ENCODE data around the gene C4orf51. TPM values are rescaled to one million over a fixed set of nuclear protein-coding genes. Genes with fewer than 3 reads are reported as not detected.

Gene C4orf51
- total and polyA plus RNA-seq, 12 donors, result not detected

- Histone ChIP-seq H3K27me3 (no peaks in the 10 kb centered on the region), H3K9me3 (replicated peaks in 1 of 3) (no peaks in the 10 kb centered on the region), H3K4me1 (replicated peaks in 1 of 2) (no peaks in the 10 kb centered on the region), H3K27ac (no peak overlapping the region), H3K36me3 (replicated peaks in 1 of 2) (peaks cover 0 to 41% of the 10 kb centered on the region in 2 donors), H3K4me3 (no peak overlapping the region)
- DNase-seq, result no peak
- intact Hi-C loops (cut with DNase I), result no loop called here
- TF ChIP-seq CTCF (IDR thresholded peaks at IDR 0.05) (no peak), POLR2A (IDR thresholded peaks at IDR 0.05) (no peak)
- WGBS, 4 donors, result 93 to 97% (median 96%) methylated on average over 16 to 49 of the region's 49 CpGs
Measured at GRCh38 chr4:145760961-145761929, 81.3 kb downstream of the C4orf51 start.

GRCh38 chr4:145762719-145763118 lies 82.8 kb downstream of the C4orf51 start:
- intact Hi-C loops (cut with DNase I), result no loop called here
- DNase-seq, result no peak
- no peaks in the 10 kb centered on the region for H3K27me3 ChIP-seq
- peaks cover 0 to 41% of the 10 kb centered on the region in 2 donors for H3K36me3 ChIP-seq (replicated peaks in 1 of 2)
- no peaks in the 10 kb centered on the region for H3K4me1 ChIP-seq (replicated peaks in 1 of 2)
- no peaks in the 10 kb centered on the region for H3K9me3 ChIP-seq (replicated peaks in 1 of 3)
- no peak overlapping the region for H3K4me3 ChIP-seq
- WGBS, 4 donors, result 89 to 98% (median 95%) methylated on average over 2 to 8 of the region's 8 CpGs
- no peak overlapping the region for H3K27ac ChIP-seq
- TF ChIP-seq POLR2A (IDR thresholded peaks at IDR 0.05) (no peak), CTCF (IDR thresholded peaks at IDR 0.05) (no peak)

GRCh38 chr4:145763399-145763798 lies 83.5 kb downstream of the C4orf51 start:
- H3K4me3 ChIP-seq, result no peak overlapping the region

More at GRCh38 chr4:145763399-145763798, 83.5 kb downstream of the C4orf51 start:
- H3K4me1 ChIP-seq (replicated peaks in 1 of 2), result no peaks in the 10 kb centered on the region
- no peaks in the 10 kb centered on the region for H3K27me3 ChIP-seq
- no peak for DNase-seq
- H3K36me3 ChIP-seq (replicated peaks in 1 of 2), result peaks cover 0 to 41% of the 10 kb centered on the region in 2 donors
- no peak overlapping the region for H3K27ac ChIP-seq
- 93 to 98% (median 96%) methylated on average over 4 of the region's 4 CpGs for WGBS, 4 donors
- no peaks in the 10 kb centered on the region for H3K9me3 ChIP-seq (replicated peaks in 1 of 3)
- no peak for TF ChIP-seq CTCF (IDR thresholded peaks at IDR 0.05)
- no peak for TF ChIP-seq POLR2A (IDR thresholded peaks at IDR 0.05)
- intact Hi-C loops (cut with DNase I), result no loop called here
